Fibroblast of mammary gland (primary cell): ENCODE data around the gene PTDSS2.

Experiments
- DNase-seq: peaks from one replicate; pipeline ENCODE4 v3.0.0-alpha.2; 2010; ENCODE audit warnings: low read depth
- H3K4me3 ChIP-seq: 2 replicates; pipeline ENCODE4 v1.5.1; 2011; ENCODE audit warnings: low read depth, mild to moderate bottlenecking, low read length, moderate library complexity; ENCODE audit not compliant: control insufficient read depth
- CTCF ChIP-seq: conservative IDR thresholded peaks from 2 replicates; pipeline ENCODE4 v1.5.1; 2011; ENCODE audit warnings: low read depth, low read length, inconsistent platforms; ENCODE audit not compliant: control insufficient read depth, insufficient read depth

PTDSS2 gene

GRCh38 chr11:452203-452744 lies 2.2 kb downstream of the PTDSS2 start:
- no peak for DNase-seq
- no peak for TF ChIP-seq CTCF
- no peak overlapping the region for H3K4me3 ChIP-seq

GRCh38 chr11:452916-453527 lies 2.9 kb downstream of the PTDSS2 start:
- no peak overlapping the region for H3K4me3 ChIP-seq
- no peak for DNase-seq
- TF ChIP-seq CTCF, result no peak

GRCh38 chr11:453564-453963 lies 3.5 kb downstream of the PTDSS2 start:
- no peak for DNase-seq
- no peak for TF ChIP-seq CTCF
- H3K4me3 ChIP-seq, result no peak overlapping the region

- no peak for DNase-seq
- no peak overlapping the region for H3K4me3 ChIP-seq
- no peak for TF ChIP-seq CTCF
Observed at GRCh38 chr11:454043-454442, 4.0 kb downstream of the PTDSS2 start.

GRCh38 chr11:454801-455565 lies 4.9 kb downstream of the PTDSS2 start:
- no peak for TF ChIP-seq CTCF
- DNase-seq, result no peak
- no peak overlapping the region for H3K4me3 ChIP-seq

- no peak for TF ChIP-seq CTCF
- H3K4me3 ChIP-seq, result no peak overlapping the region
- DNase-seq, result no peak
Observed at GRCh38 chr11:455566-456147, 5.6 kb downstream of the PTDSS2 start.
